T-cell (primary cell): Measurements from ENCODE around the gene LDLRAP1. TPM values are rescaled to one million over a fixed set of nuclear protein-coding genes. Genes with fewer than 3 reads are reported as not detected.

Experiments used
- ATAC-seq, 4 experiments: fragments of 200-7000 bp in 3 of 4; fragments of 150-1000 bp in 1 of 4; cut with Tn5 transposase; replicated peaks in 1 of 4; 1 replicate in 3 of 4; 2 replicates in 1 of 4; pipeline ENCODE4 v1.10.0; 2021; ENCODE audit warnings: moderate library complexity in 3 of 4, mild to moderate bottlenecking in 2 of 4, moderate number of reproducible peaks in 1 of 4
- CTCF ChIA-PET, 2 donors: fragments of 300-600 bp; sonication (Branson Sonifier 250); formaldehyde crosslinking; loops; one replicate each; lab custom pipeline; 2022; ENCODE audit warnings: antibody characterized with exemption in 2 of 2; lab: Charles Lee
- POLR2A ChIA-PET, 2 donors: fragments of 300-600 bp; sonication (Branson Sonifier 250); formaldehyde crosslinking; loops; one replicate each; lab custom pipeline; 2022; ENCODE audit warnings: antibody characterized with exemption in 2 of 2; lab: Charles Lee
- DNase-seq, 35 experiments: peaks; one replicate each; pipeline versions ENCODE4 v3.0.0 to v3.0.0-alpha.2; 2013 to 2023
- H3K27ac ChIP-seq: one replicate; pipeline ENCODE4 v1.5.1; 2013; ENCODE audit warnings: low read length
- H3K27me3 ChIP-seq, 2 experiments: replicated peaks in 1 of 2; 1 replicate in 1 of 2; 2 replicates in 1 of 2; pipeline versions ENCODE4 v1.6.1 to v1.7.0; 2013; ENCODE audit warnings: low read length in 1 of 2, mixed read lengths in 1 of 2; ENCODE audit not compliant: control insufficient read depth in 2 of 2, insufficient read depth in 2 of 2; ENCODE audit errors: extremely low read depth in 1 of 2
- H3K36me3 ChIP-seq, 2 donors: 1 replicate in 1 of 2; 2 replicates in 1 of 2; pipeline versions ENCODE4 v1.6.1 to v1.7.0; 2013; ENCODE audit warnings: low read length in 1 of 2; ENCODE audit not compliant: control insufficient read depth in 2 of 2, insufficient read depth in 1 of 2; ENCODE audit errors: extremely low read depth in 1 of 2
- H3K4me1 ChIP-seq, 2 experiments: 1 replicate in 1 of 2; 2 replicates in 1 of 2; pipeline versions ENCODE4 v1.6.1 to v1.7.0; 2013; ENCODE audit warnings: low read length in 2 of 2, mixed read lengths in 1 of 2; ENCODE audit not compliant: insufficient read depth in 2 of 2, control insufficient read depth in 1 of 2; ENCODE audit errors: extremely low read depth in 1 of 2
- H3K4me3 ChIP-seq, 2 donors: 1 replicate in 1 of 2; 2 replicates in 1 of 2; pipeline versions ENCODE4 v1.5.1 to v1.7.0; 2013; ENCODE audit warnings: mild to moderate bottlenecking in 2 of 2, low read length in 1 of 2, moderate library complexity in 1 of 2; ENCODE audit not compliant: control insufficient read depth in 1 of 2; ENCODE audit errors: extremely low read depth in 1 of 2
- H3K9me3 ChIP-seq: 2 replicates; pipeline ENCODE4 v1.7.0; 2013
- H3K27ac Mint-ChIP-seq, 2 donors: one replicate each; pipeline ENCODE4 v1.8.0; 2020 to 2021; ENCODE audit warnings: mild to moderate bottlenecking in 2 of 2, mixed read lengths in 2 of 2
- H3K27me3 Mint-ChIP-seq, 2 donors: one replicate each; pipeline ENCODE4 v1.8.0; 2021 to 2022; ENCODE audit warnings: mixed read lengths in 2 of 2
- H3K36me3 Mint-ChIP-seq: one replicate; pipeline ENCODE4 v1.8.0; 2021; ENCODE audit warnings: mixed read lengths
- H3K4me1 Mint-ChIP-seq, 3 donors: one replicate each; pipeline ENCODE4 v1.8.0; 2020 to 2022; ENCODE audit warnings: mixed read lengths in 3 of 3, mild to moderate bottlenecking in 1 of 3
- H3K4me3 Mint-ChIP-seq, 3 donors: one replicate each; pipeline ENCODE4 v1.8.0; 2020 to 2022; ENCODE audit warnings: mild to moderate bottlenecking in 3 of 3, mixed read lengths in 3 of 3, moderate library complexity in 3 of 3
- H3K9me3 Mint-ChIP-seq, 3 donors: one replicate each; pipeline ENCODE4 v1.8.0; 2020 to 2022; ENCODE audit warnings: mixed read lengths in 3 of 3
- WGBS: methylation state at CpG from one replicate; pipeline ENCODE4 v1.1.5; 2013; ENCODE audit warnings: missing lambda C conversion rate; ENCODE audit not compliant: insufficient coverage; 5-methylcytosine and 5-hydroxymethylcytosine counted together
- total RNA-seq, 35 experiments: library from RNA in 6 of 35; stranded (reverse) in 6 of 35; fragments of 120-200 nt in 1 of 35; gene quantifications; one replicate each; pipeline versions ENCODE4 v1.2.1 to v1.2.4 and lab custom pipeline; 2013 to 2026

LDLRAP1 gene
- total RNA-seq, 5 donors from 2014 or later (not counting 1 experiment from before 2014, with no cell fraction given) = 143 to 298 (median 222) TPM

DNA sequence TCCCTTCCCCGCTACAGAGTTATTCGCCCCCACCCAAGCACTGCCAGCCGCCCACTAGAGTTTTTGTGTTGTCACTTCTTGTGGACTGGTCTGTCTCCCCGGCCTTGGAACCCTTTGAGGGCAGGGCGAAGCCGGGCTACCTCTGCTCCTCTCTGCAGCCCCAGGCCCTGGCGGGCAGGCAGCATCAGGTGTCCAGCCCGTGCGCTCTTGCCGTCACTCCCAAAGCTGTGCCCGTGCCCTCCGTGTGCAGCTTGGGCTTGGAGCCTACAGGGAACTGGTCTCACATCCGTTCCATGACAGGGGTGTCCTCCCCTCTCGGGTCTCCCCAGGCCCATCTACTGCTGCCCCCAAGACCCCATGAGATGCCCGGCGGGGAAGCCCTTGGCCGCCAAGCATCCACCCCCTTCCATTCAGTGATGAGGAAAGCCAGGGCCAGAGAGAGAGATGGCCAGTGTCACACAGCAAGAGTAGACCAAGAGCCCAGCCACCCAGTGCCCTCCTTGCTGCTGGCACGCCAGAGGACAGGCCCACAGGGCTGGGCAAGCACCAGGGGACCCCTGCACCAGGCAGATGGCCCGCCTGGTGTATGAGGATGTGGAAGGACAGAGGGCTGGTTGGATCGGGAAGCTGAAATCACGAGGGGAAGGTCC, 15.3 kb upstream of the LDLRAP1 start:
- peaks cover 0 to 1% of the 10 kb centered on the region in 2 donors for H3K27me3 Mint-ChIP-seq
- H3K4me3 Mint-ChIP-seq = no peak overlapping the region
- peaks cover 0 to 5% (median 4%) of the 10 kb centered on the region in 3 donors for H3K4me1 Mint-ChIP-seq
- H3K27me3 ChIP-seq = peaks cover 0 to 17% of the 10 kb centered on the region in 2 experiments
- ChIA-PET CTCF (interaction anchor here in 1 of 2 donors (0.6 kb wide), 1 partner anchor 329 kb away, joined by 5 read pairs; no protein-coding TSS in a partner anchor), POLR2A (no interaction called here)
- no peaks in the 10 kb centered on the region for H3K9me3 ChIP-seq
- no peaks in the 10 kb centered on the region for H3K36me3 ChIP-seq
- peaks cover 0 to 5% (median 4%) of the 10 kb centered on the region in 3 donors for H3K9me3 Mint-ChIP-seq
- H3K27ac ChIP-seq = no peak overlapping the region
- DNase-seq (no peak), ATAC-seq (no peak)
- H3K27ac Mint-ChIP-seq = no peak overlapping the region
- 92% methylated on average over 18 of the region's 21 CpGs for WGBS
- peaks cover 0 to 2% of the 10 kb centered on the region in 2 experiments for H3K4me1 ChIP-seq
- H3K36me3 Mint-ChIP-seq = no peaks in the 10 kb centered on the region
- H3K4me3 ChIP-seq = no peak overlapping the region

DNA sequence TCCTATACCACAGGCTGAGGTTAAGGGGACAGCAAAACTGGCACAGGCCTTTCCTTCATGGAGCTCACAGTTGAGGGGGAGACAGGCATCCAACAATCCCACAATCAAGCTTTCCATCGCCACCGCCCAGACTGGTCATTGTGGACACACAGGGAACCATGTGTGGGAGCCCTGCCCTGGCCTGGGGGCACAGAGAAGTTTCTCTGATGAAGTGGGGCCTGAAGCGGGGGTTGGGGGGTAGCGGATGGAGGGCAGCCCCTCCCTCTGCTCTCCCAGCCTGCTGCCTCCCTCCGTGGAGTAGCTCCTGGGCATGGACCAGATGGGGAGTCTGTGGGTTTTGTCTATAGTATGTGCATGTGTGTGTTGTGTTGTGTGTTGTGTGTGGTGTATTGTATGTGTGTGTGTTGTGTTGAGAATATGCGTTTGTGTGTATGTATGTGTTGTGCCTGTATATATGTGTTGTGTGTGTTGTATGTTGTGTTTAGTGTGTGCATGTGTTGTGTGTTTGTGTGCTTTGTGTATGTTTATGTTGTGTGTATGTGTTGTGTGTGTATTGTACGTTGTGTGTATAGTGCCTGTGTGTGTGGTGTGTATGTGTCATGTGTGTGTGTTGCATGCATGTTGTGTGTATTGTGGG, 14.4 kb upstream of the LDLRAP1 start:
- peaks cover 0 to 5% (median 4%) of the 10 kb centered on the region in 3 donors for H3K9me3 Mint-ChIP-seq
- DNase-seq (no peak), ATAC-seq (no peak)
- peaks cover 0 to 2% of the 10 kb centered on the region in 2 experiments for H3K4me1 ChIP-seq
- peaks cover 0 to 5% (median 4%) of the 10 kb centered on the region in 3 donors for H3K4me1 Mint-ChIP-seq
- H3K9me3 ChIP-seq = no peaks in the 10 kb centered on the region
- ChIA-PET POLR2A (interaction anchor here in 1 of 2 donors (0.5 kb wide), 1 partner anchor 288 kb away, joined by 6 read pairs; no protein-coding TSS in a partner anchor), CTCF (interaction anchor here in 1 of 2 donors (0.6 kb wide), 1 partner anchor 328 kb away, joined by 5 read pairs; no protein-coding TSS in a partner anchor)
- H3K4me3 ChIP-seq = no peak overlapping the region
- no peak overlapping the region for H3K27ac ChIP-seq
- no peak overlapping the region for H3K27ac Mint-ChIP-seq
- H3K27me3 Mint-ChIP-seq = peaks cover 0 to 1% of the 10 kb centered on the region in 2 donors
- H3K36me3 ChIP-seq = no peaks in the 10 kb centered on the region
- 100% methylated on average over 3 of the region's 7 CpGs for WGBS
- no peaks in the 10 kb centered on the region for H3K36me3 Mint-ChIP-seq
- H3K4me3 Mint-ChIP-seq = no peak overlapping the region
- peaks cover 0 to 17% of the 10 kb centered on the region in 2 experiments for H3K27me3 ChIP-seq

DNA sequence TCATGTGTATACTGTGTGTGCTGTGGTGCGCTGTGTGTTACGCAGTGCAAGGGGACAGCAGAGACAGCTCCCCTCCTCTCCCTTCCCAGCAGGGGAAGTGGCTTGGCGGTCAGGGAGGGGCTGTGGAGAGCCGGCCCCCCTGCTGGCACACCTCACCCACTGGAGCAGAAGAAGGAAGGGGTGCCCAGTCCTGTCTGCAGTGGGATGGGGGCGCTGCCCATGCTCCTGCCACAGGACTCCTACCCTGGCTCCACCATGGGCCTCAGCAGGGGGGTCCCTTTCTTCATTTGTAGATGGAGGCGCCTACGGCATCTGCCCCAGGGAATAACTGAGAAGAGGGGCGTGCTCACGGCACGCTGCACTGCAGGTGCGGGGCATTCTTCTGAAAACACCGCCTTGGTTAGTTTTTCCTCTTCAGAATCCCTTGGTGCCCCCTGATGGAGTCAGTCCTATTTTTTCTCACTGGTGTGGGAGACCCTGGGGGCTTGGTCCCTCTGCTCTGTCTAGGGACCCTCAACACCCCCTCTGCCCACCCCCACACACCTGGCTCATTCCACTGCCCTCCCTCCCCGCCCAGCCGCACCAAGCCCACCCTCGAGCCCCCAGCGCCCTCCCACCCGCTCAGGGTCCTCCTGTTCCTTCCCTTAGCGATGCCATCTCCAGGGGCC, 13.8 kb upstream of the LDLRAP1 start:
- CTCF ChIA-PET = no interaction called here

DNA sequence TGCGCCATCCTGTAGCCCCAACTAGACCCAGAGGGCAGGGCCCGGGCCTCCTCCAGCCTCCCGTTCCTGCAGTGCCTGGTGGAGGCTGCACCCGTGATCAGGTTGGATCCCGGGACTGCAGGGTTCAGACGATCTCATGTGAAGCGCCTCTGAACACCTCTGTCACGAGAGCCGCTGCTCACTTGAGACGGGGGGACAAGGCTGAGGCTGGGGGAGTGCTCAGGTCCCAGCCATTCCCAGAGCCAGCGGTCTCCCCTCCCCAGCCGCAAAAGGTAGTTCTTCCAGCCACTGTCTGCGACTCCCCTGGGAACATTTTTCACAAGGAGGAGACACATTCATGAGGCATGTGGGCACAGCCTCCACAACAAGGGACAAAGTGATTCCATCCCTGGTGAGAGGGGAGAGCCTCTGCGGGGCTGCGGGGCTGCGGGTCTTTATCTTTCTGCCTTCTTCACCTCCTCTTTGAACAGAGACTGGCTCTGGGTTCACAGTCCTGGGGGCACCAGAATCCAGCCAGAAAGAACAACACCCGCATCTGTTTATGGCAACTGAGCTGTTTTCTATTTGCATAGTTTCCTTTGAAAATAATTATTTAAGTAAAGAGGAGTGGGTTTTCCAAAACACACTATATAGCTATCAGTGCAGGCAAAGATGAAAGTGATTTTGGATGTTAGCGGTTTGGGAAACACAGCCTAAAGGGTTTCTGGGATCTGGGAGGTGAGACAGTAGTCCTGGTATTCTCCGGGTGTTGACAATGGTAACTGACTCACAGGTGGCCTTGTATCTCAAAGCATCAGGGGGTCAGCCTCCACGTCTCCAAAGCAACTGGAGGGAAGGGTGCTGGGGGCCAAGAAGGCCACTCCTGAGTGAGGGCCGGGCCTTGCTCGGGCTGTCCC, 13.0 kb upstream of the LDLRAP1 start:
- ATAC-seq = no peak
- DNase-seq = no peak
- Mint-ChIP-seq H3K36me3 (no peaks in the 10 kb centered on the region), H3K4me1 (peaks cover 0 to 5% (median 2%) of the 10 kb centered on the region in 3 donors), H3K27me3 (no peaks in the 10 kb centered on the region), H3K27ac (no peak overlapping the region), H3K9me3 (peaks cover 0 to 1% (median 1%) of the 10 kb centered on the region in 3 donors), H3K4me3 (no peak overlapping the region)
- CTCF ChIA-PET = no interaction called here
- H3K27me3 ChIP-seq = peaks cover 0 to 13% of the 10 kb centered on the region in 2 experiments
- H3K9me3 ChIP-seq = no peaks in the 10 kb centered on the region
- no peak overlapping the region for H3K4me3 ChIP-seq
- peaks cover 0 to 2% of the 10 kb centered on the region in 2 experiments for H3K4me1 ChIP-seq
- 88% methylated on average over 15 of the region's 22 CpGs for WGBS
- no peaks in the 10 kb centered on the region for H3K36me3 ChIP-seq
- H3K27ac ChIP-seq = no peak overlapping the region
- POLR2A ChIA-PET = interaction anchor here in 1 of 2 donors (0.5 kb wide), 1 partner anchor 1266 kb away, joined by 6 read pairs; no protein-coding TSS in a partner anchor

More for the DNA sequence above, 13.8 kb upstream of the LDLRAP1 start:
- Mint-ChIP-seq H3K27me3 (peaks cover 0 to 1% of the 10 kb centered on the region in 2 donors), H3K9me3 (peaks cover 0 to 5% (median 4%) of the 10 kb centered on the region in 3 donors), H3K36me3 (no peaks in the 10 kb centered on the region), H3K4me1 (peaks cover 0 to 5% (median 4%) of the 10 kb centered on the region in 3 donors), H3K4me3 (no peak overlapping the region), H3K27ac (no peak overlapping the region)
- WGBS = 92% methylated on average over 8 of the region's 18 CpGs
- peaks cover 0 to 13% of the 10 kb centered on the region in 2 experiments for H3K27me3 ChIP-seq
- no peaks in the 10 kb centered on the region for H3K36me3 ChIP-seq
- no peaks in the 10 kb centered on the region for H3K9me3 ChIP-seq
- DNase-seq (no peak), ATAC-seq (no peak)
- no peak overlapping the region for H3K27ac ChIP-seq
- peaks cover 0 to 2% of the 10 kb centered on the region in 2 experiments for H3K4me1 ChIP-seq
- no peak overlapping the region for H3K4me3 ChIP-seq
- POLR2A ChIA-PET = no interaction called here

DNA sequence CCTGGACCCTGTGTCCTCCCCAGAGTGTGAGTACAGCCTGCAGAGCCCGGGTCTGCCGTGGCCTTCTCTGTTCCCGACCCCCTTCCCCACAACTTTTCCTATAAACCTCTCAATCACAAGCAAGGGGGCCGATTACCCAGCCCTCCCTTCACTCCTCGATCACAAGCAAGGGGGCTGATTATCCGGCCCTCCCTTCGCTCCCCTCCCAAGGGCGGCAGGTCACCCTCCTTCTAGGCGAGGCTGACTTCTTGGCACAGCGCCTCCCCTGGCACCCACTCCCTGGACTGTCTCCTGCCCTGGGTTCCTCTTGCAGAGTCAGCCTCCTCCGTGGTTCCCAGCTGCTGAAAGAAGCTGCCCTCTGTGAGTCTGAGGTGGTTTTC, 12.3 kb upstream of the LDLRAP1 start:
- Mint-ChIP-seq H3K36me3 (no peaks in the 10 kb centered on the region), H3K27ac (no peak overlapping the region), H3K27me3 (no peaks in the 10 kb centered on the region), H3K9me3 (no peaks in the 10 kb centered on the region), H3K4me3 (no peak overlapping the region), H3K4me1 (peaks cover 0 to 5% (median 0%) of the 10 kb centered on the region in 3 donors)
- Histone ChIP-seq H3K9me3 (no peaks in the 10 kb centered on the region), H3K4me1 (peaks cover 0 to 2% of the 10 kb centered on the region in 2 experiments), H3K27ac (no peak overlapping the region), H3K27me3 (peaks cover 0 to 13% of the 10 kb centered on the region in 2 experiments), H3K4me3 (no peak overlapping the region), H3K36me3 (no peaks in the 10 kb centered on the region)
- CTCF ChIA-PET = interaction anchor here in 1 of 2 donors (0.7 kb wide), 1 partner anchor 264 kb away, joined by 4 read pairs; no protein-coding TSS in a partner anchor
- POLR2A ChIA-PET = no interaction called here
- DNase-seq (no peak), ATAC-seq (no peak)
- 93% methylated on average over 5 of the region's 11 CpGs for WGBS
